ENCODE data around the gene CAPRIN1. TPM values are rescaled to one million over a fixed set of nuclear protein-coding genes. Genes with fewer than 3 reads are reported as not detected.

Gene CAPRIN1
- total RNA-seq: 360 TPM

GRCh38 chr11:34051349-34052035, at the start of gene CAPRIN1:
CAPRIN1 (plus strand) TSS chr11:34051731; CDS start chr11:34052421, 690 bp downstream.

DNA sequence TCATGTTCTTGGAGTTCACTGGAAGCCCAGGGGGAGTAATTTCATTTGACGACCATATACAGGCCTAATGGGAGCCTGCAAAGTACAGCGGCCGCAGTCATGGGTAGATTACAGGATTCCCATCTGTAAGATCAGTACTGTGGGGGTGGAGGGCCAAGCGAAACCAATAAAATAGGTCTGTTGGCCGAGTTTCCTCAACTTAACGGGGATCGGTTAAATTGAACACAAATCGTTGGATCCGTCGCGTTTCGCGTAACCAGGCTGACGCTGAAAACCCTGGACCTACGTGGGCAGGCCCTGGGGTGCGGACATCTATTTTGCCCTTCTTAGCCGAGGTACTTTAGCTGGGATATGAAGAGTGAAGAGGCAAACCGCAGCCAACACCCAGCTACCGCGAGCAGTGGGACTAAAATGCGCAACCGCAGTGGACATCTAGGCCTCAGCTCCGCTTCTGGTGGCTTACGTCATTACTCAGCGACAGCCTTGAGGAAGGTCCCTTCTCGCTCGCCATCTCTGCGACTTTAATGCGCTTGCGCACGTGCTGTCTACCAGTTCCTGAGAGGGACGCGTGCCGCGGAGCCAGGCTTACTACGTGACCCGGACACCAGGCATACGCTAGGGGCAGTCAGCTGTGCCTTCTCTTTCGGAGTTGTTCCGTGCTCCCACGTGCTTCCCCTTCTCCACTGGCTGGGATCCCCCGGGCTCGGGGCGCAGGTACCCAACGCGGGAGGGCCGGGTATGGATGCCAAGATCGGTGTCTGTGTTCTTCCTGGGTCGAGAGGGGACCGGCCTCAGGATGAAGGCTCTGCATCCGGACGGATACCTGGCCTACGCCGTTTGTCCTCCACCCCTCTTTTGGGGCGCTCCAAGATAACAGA, 53.8 kb downstream of the CAPRIN1 start, which contains the start of gene NAT10:
Gene NAT10, plus strand, starts transcription at position 551 of the 878 bp plus-strand sequence. CDS start 2,597 bp downstream, outside the sequence.

Other genes with a start within 250 kb of the CAPRIN1 start
- 12.2 TPM for gene LMO2, start 159.7 kb upstream of the CAPRIN1 start, total RNA-seq
- gene NAT10, start 53.9 kb downstream of the CAPRIN1 start, total RNA-seq: 23.5 TPM